B cell (primary cell): Measurements from ENCODE around the gene ARF6. TPM values are rescaled to one million over a fixed set of nuclear protein-coding genes. Genes with fewer than 3 reads are reported as not detected.

ENCODE experiments used
- ATAC-seq: fragments of 200-7000 bp; cut with Tn5 transposase; one replicate; pipeline ENCODE4 v1.10.0; 2021; ENCODE audit warnings: low read depth, mild to moderate bottlenecking, moderate number of reproducible peaks, moderate library complexity
- CTCF ChIA-PET: fragments of 350-600 bp; sonication (Branson Sonifier 250); formaldehyde crosslinking; loops from one replicate; lab custom pipeline; 2021; ENCODE audit warnings: antibody characterized with exemption, inconsistent platforms; lab: Charles Lee
- POLR2A ChIA-PET: fragments of 350-600 bp; sonication (Branson Sonifier 250); formaldehyde crosslinking; loops from one replicate; lab custom pipeline; 2021; ENCODE audit warnings: antibody characterized with exemption; lab: Charles Lee
- DNase-seq: peaks from one replicate; pipeline ENCODE4 v3.0.0; 2013
- H2AFZ ChIP-seq: 2 replicates; pipeline ENCODE4 v1.6.1; 2012; ENCODE audit warnings: mild to moderate bottlenecking, low read depth, low read length; ENCODE audit not compliant: insufficient read depth, poor library complexity, severe bottlenecking
- H3K27ac ChIP-seq, 2 donors: 1 replicate in 1 of 2; 2 replicates in 1 of 2; pipeline ENCODE4 v1.5.1; 2012 to 2013; ENCODE audit warnings: low read length in 2 of 2, mild to moderate bottlenecking in 2 of 2, moderate library complexity in 1 of 2
- H3K27me3 ChIP-seq, 4 experiments: fragments of 200-600 bp in 1 of 4; sonication (generic) in 1 of 4; replicated peaks in 1 of 4; 1 replicate in 2 of 4; 2 replicates in 2 of 4; pipeline versions ENCODE4 v1.6.1 to v1.7.0; 2013 to 2016; ENCODE audit warnings: low read length in 3 of 4, mild to moderate bottlenecking in 2 of 4, mixed read lengths in 1 of 4, moderate library complexity in 1 of 4; ENCODE audit not compliant: insufficient read depth in 4 of 4, control insufficient read depth in 3 of 4; ENCODE audit errors: control extremely low read depth in 1 of 4
- H3K36me3 ChIP-seq, 2 experiments: replicated peaks in 1 of 2; 1 replicate in 1 of 2; 2 replicates in 1 of 2; pipeline versions ENCODE4 v1.6.1 to v1.7.1; 2013; ENCODE audit warnings: low read length in 1 of 2; ENCODE audit not compliant: insufficient read depth in 2 of 2, control insufficient read depth in 1 of 2; ENCODE audit errors: control extremely low read depth in 1 of 2, extremely low read depth in 1 of 2
- H3K4me1 ChIP-seq, 2 donors: fragments of 200-600 bp in 1 of 2; sonication (generic) in 1 of 2; 1 replicate in 1 of 2; 2 replicates in 1 of 2; pipeline versions ENCODE4 v1.5.1 to v1.6.1; 2013 to 2017; ENCODE audit warnings: low read length in 2 of 2; ENCODE audit not compliant: control insufficient read depth in 2 of 2, insufficient read depth in 2 of 2
- H3K4me2 ChIP-seq: replicated peaks from 2 replicates; pipeline ENCODE3; 2012; ENCODE audit warnings: mild to moderate bottlenecking, low read depth, low read length; ENCODE audit not compliant: poor library complexity, severe bottlenecking
- H3K4me3 ChIP-seq, 5 experiments: fragments of 200-600 bp in 1 of 5; sonication (generic) in 1 of 5; 1 replicate in 3 of 5; 2 replicates in 2 of 5; pipeline versions ENCODE4 v1.5.1 to v1.7.0; 2011 to 2016; ENCODE audit warnings: low read length in 4 of 5, mild to moderate bottlenecking in 4 of 5, low read depth in 2 of 5, control low read depth in 1 of 5, moderate library complexity in 1 of 5; ENCODE audit not compliant: insufficient read depth in 1 of 5; ENCODE audit errors: control extremely low read depth in 1 of 5, extremely low read depth in 1 of 5
- H3K79me2 ChIP-seq: fragments of 200-600 bp; sonication (generic); one replicate; pipeline ENCODE4 v1.6.0; 2016; ENCODE audit warnings: low read length; ENCODE audit not compliant: control insufficient read depth, insufficient read depth
- H3K9ac ChIP-seq: fragments of 200-600 bp; sonication (generic); 2 replicates; pipeline ENCODE4 v1.6.1; 2017; ENCODE audit warnings: mild to moderate bottlenecking, low read length, moderate library complexity
- H3K9me3 ChIP-seq, 3 donors: one replicate each; pipeline versions ENCODE4 v1.6.1 to v1.7.1; 2013; ENCODE audit warnings: low read length in 2 of 3; ENCODE audit not compliant: control insufficient read depth in 2 of 3, insufficient read depth in 1 of 3; ENCODE audit errors: control extremely low read depth in 1 of 3
- H4K20me1 ChIP-seq: 2 replicates; pipeline ENCODE4 v1.6.0; 2012; ENCODE audit warnings: mild to moderate bottlenecking, low read length; ENCODE audit not compliant: insufficient read depth, control insufficient read depth, poor library complexity, severe bottlenecking
- H3K27ac Mint-ChIP-seq: one replicate; pipeline ENCODE4 v1.8.0; 2021; ENCODE audit warnings: mixed read lengths
- H3K27me3 Mint-ChIP-seq: one replicate; pipeline ENCODE4 v1.8.0; 2021; ENCODE audit warnings: mixed read lengths
- H3K4me1 Mint-ChIP-seq: one replicate; pipeline ENCODE4 v1.8.0; 2021; ENCODE audit warnings: mixed read lengths
- H3K4me3 Mint-ChIP-seq: one replicate; pipeline ENCODE4 v1.8.0; 2021; ENCODE audit warnings: mixed read lengths
- H3K9me3 Mint-ChIP-seq: one replicate; pipeline ENCODE4 v1.8.0; 2022; ENCODE audit warnings: mixed read lengths; ENCODE audit not compliant: insufficient read depth
- EZH2 ChIP-seq: IDR thresholded peaks from 2 replicates; pipeline ENCODE4 v1.6.1; 2012; ENCODE audit warnings: borderline replicate concordance, low read depth, mild to moderate bottlenecking, moderate library complexity, low read length; ENCODE audit not compliant: insufficient read depth, poor library complexity, severe bottlenecking
- WGBS: methylation state at CpG from one replicate; pipeline ENCODE4 v1.1.5; 2013; ENCODE audit warnings: missing lambda C conversion rate; ENCODE audit not compliant: insufficient coverage; 5-methylcytosine and 5-hydroxymethylcytosine counted together
- intact Hi-C: fragments of 100-400 bp; cut with micrococcal nuclease; formaldehyde crosslinking; loops from one replicate; pipeline ENCODE4 v1.10.0; 2022
- polyA plus RNA-seq: library from polyadenylated mRNA; depleted of rRNA; stranded (reverse); fragments of >200 nt; gene quantifications from 2 replicates; pipeline ENCODE4 v1.2.3, GENCODE V29; 2012
- total RNA-seq, 2 donors: library from RNA; stranded (reverse); fragments of 120-200 nt in 1 of 2; gene quantifications; 1 replicate in 1 of 2; 2 replicates in 1 of 2; pipeline versions ENCODE4 v1.2.3 to v1.2.4, GENCODE V29; 2013 to 2022
- TF ChIP-seq, protein P1 (sequence below): fragments of 200-600 bp; IDR thresholded peaks from one replicate; pipeline ENCODE4 v1.8.0; 2022; ENCODE audit warnings: antibody characterized with exemption, mild to moderate bottlenecking

The ARF6 gene
- total and polyA plus RNA-seq, 2 donors (not counting 1 experiment from before 2014, with no cell fraction given) = 96.6 to 135 TPM

DNA sequence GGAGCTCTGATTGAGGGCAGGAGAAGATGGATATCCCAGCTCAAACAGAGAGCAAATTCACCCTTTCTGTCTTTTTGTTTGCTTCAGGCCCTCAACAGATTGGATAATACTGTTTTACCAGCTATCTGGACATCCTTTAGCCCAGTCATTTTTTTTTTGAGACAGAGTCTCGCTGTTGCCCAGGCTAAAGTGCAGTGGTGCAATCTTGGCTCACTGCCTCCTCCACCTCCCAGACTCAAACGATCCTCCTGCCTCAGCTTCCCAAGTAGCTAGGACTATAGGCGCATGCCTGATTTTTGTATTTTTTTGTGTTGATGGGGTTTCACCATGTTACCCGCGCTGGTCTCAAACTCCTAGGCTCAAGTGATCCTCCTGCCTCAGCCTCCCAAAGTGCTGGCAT is 40.8 kb downstream of the ARF6 start:
- WGBS = 50% methylated on average over 2 of the region's 5 CpGs
- no peaks in the 10 kb centered on the region for H3K27me3 Mint-ChIP-seq
- intact Hi-C loops = loop anchor here (5.0 kb wide), 1 partner anchor 36 kb away; no protein-coding TSS in a partner anchor

GRCh38 chr14:49934646-49935045 is 41.8 kb downstream of the ARF6 start:
- TF ChIP-seq, protein P1, sequence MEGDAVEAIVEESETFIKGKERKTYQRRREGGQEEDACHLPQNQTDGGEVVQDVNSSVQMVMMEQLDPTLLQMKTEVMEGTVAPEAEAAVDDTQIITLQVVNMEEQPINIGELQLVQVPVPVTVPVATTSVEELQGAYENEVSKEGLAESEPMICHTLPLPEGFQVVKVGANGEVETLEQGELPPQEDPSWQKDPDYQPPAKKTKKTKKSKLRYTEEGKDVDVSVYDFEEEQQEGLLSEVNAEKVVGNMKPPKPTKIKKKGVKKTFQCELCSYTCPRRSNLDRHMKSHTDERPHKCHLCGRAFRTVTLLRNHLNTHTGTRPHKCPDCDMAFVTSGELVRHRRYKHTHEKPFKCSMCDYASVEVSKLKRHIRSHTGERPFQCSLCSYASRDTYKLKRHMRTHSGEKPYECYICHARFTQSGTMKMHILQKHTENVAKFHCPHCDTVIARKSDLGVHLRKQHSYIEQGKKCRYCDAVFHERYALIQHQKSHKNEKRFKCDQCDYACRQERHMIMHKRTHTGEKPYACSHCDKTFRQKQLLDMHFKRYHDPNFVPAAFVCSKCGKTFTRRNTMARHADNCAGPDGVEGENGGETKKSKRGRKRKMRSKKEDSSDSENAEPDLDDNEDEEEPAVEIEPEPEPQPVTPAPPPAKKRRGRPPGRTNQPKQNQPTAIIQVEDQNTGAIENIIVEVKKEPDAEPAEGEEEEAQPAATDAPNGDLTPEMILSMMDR = no peak
- no peak for TF ChIP-seq EZH2
- intact Hi-C loops = loop anchor here (5.0 kb wide), 1 partner anchor 37 kb away; no protein-coding TSS in a partner anchor
- Histone ChIP-seq H4K20me1 (no peaks in the 10 kb centered on the region), H3K9ac (no peak overlapping the region), H3K4me2 (no peak overlapping the region), H3K9me3 (peaks cover 0 to 17% (median 0%) of the 10 kb centered on the region in 3 donors), H3K36me3 (no peaks in the 10 kb centered on the region), H3K4me1 (peaks cover 16 to 26% of the 10 kb centered on the region in 2 donors), H3K79me2 (no peaks in the 10 kb centered on the region), H2AFZ (no peak overlapping the region), H3K4me3 (no peak overlapping the region), H3K27me3 (no peaks in the 10 kb centered on the region), H3K27ac (no peak overlapping the region)
- DNase-seq = no peak
- no peak overlapping the region for H3K27ac Mint-ChIP-seq
- POLR2A ChIA-PET = interaction anchor here (1.0 kb wide), 1 partner anchor 24 kb away, joined by 3 read pairs; no protein-coding TSS in a partner anchor
- peaks cover 33% of the 10 kb centered on the region for H3K4me1 Mint-ChIP-seq
- no peak overlapping the region for H3K4me3 Mint-ChIP-seq
- ATAC-seq = no peak
- no peaks in the 10 kb centered on the region for H3K27me3 Mint-ChIP-seq
- H3K9me3 Mint-ChIP-seq = peaks cover 3% of the 10 kb centered on the region
- CTCF ChIA-PET = no interaction called here

More for the DNA sequence above, 40.8 kb downstream of the ARF6 start:
- no peaks in the 10 kb centered on the region for H3K79me2 ChIP-seq
- peak overlapping the region; percentile 46 for H3K27ac Mint-ChIP-seq
- H3K9me3 Mint-ChIP-seq = no peaks in the 10 kb centered on the region
- no peak overlapping the region for H3K4me3 ChIP-seq
- no peak overlapping the region for H2AFZ ChIP-seq
- H3K4me3 Mint-ChIP-seq = no peak overlapping the region
- peaks cover 32% of the 10 kb centered on the region for H3K4me1 Mint-ChIP-seq
- TF ChIP-seq, protein P1 = no peak
- TF ChIP-seq EZH2 = no peak
- no peak for ATAC-seq
- no peak overlapping the region for H3K27ac ChIP-seq
- peaks cover 0 to 8% (median 0%) of the 10 kb centered on the region in 3 donors for H3K9me3 ChIP-seq
- no peaks in the 10 kb centered on the region for H4K20me1 ChIP-seq
- H3K9ac ChIP-seq = no peak overlapping the region
- POLR2A ChIA-PET = interaction anchor here (0.6 to 1.0 kb wide), 2 partner anchors 24 to 63 kb away, joined by 3 to 4 read pairs; no protein-coding TSS in a partner anchor
- no peaks in the 10 kb centered on the region for H3K36me3 ChIP-seq
- no peak overlapping the region for H3K4me2 ChIP-seq
- H3K4me1 ChIP-seq = peaks cover 23 to 34% of the 10 kb centered on the region in 2 donors
- DNase-seq = no peak
- CTCF ChIA-PET = interaction anchor here (0.6 to 0.9 kb wide), 2 partner anchors 23 to 129 kb away, joined by 3 to 5 read pairs; no protein-coding TSS in a partner anchor
- H3K27me3 ChIP-seq = no peaks in the 10 kb centered on the region
